COR-L47 (cell line): ENCODE measurements around the gene USP19.
A peak's percentile ranks its signal among the peaks of the same experiment; 100 is the strongest.

Source experiments
- DNase-seq: peaks from one replicate; lab custom pipeline; 2025; lab: John Stamatoyannopoulos, UW

The USP19 gene, protein sequence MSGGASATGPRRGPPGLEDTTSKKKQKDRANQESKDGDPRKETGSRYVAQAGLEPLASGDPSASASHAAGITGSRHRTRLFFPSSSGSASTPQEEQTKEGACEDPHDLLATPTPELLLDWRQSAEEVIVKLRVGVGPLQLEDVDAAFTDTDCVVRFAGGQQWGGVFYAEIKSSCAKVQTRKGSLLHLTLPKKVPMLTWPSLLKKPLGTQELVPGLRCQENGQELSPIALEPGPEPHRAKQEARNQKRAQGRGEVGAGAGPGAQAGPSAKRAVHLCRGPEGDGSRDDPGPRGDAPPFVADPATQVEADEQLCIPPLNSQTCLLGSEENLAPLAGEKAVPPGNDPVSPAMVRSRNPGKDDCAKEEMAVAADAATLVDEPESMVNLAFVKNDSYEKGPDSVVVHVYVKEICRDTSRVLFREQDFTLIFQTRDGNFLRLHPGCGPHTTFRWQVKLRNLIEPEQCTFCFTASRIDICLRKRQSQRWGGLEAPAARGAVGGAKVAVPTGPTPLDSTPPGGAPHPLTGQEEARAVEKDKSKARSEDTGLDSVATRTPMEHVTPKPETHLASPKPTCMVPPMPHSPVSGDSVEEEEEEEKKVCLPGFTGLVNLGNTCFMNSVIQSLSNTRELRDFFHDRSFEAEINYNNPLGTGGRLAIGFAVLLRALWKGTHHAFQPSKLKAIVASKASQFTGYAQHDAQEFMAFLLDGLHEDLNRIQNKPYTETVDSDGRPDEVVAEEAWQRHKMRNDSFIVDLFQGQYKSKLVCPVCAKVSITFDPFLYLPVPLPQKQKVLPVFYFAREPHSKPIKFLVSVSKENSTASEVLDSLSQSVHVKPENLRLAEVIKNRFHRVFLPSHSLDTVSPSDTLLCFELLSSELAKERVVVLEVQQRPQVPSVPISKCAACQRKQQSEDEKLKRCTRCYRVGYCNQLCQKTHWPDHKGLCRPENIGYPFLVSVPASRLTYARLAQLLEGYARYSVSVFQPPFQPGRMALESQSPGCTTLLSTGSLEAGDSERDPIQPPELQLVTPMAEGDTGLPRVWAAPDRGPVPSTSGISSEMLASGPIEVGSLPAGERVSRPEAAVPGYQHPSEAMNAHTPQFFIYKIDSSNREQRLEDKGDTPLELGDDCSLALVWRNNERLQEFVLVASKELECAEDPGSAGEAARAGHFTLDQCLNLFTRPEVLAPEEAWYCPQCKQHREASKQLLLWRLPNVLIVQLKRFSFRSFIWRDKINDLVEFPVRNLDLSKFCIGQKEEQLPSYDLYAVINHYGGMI (N-terminal part only)

DNA sequence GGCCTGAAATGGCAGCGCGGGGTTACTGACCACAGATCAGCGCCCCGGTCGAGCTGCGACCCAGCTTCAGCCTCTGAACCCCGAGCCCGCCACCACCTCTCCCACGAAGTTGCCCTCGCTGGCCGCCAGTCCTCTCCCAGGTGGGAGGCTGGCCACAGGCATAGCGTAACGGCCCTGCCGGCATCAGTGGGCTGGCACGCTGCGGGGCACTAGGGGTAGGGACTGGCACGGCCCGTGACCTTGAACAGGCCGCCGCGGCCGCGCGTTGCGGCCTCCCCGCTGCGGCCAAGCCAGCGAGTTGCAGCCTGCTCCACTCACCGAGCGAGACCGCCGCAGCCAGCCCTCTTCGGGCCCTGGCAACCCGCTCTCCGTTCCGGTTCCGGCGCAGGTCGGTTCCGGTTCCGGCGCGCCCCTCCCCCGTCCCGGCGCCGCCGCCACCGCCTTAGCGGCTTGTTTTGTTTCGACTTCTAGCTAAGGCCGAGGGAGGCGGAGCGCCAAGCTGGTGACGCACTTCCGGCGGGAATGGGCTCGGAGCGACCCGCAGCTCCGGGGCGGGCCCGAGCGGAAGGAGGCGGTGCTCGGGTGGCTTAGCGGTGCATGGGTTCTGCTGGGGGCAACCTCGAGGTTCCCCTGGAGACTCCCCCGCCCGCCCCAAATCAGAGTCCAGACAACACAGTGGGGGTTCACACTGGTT, at the start of gene USP19:
TSS of gene USP19 (minus strand) at position 386 of the 694 bp plus-strand sequence. CDS start 1,678 bp downstream, outside the sequence.
- DNase-seq = peak; percentile 77

DNA sequence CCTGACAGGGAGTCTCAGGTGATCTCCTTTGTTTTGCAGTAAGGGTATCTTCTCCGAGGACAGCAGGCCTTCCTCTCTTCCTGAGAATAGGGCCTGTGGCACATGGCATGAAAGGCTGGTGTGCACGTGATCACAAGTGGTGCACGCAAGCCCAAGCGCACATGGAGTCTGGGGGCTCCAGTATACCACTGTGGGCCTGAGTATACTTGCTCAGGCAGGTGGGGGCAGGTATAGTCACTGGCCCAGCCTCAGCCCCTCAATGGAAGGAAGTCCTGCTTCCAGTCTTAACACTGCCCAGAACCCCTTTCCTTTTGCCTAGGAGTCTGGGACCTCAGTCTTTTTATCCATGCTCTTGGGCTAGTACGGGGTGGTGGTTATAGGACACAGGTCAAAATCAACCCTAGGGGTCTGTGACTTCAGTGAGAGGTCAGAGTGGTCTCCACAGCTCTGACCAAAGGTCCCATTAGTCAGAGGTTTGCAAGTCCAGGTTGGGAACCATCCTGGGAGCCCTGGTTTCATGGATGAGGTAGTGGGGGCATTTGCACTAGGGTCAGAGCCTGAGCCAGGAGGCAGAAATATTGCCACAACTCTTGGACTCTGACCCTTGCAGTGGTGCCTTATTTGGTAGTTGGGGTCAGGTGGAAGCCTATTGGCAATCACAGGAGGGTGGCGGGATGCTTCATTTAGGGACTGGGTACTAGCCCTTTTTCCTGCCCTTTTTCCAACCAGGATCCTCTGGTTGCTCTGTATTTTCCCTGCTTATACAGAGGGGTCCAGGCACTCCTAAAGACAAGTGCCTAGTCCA, 46.3 kb upstream of the USP19 start:
- DNase-seq = no peak

DNA sequence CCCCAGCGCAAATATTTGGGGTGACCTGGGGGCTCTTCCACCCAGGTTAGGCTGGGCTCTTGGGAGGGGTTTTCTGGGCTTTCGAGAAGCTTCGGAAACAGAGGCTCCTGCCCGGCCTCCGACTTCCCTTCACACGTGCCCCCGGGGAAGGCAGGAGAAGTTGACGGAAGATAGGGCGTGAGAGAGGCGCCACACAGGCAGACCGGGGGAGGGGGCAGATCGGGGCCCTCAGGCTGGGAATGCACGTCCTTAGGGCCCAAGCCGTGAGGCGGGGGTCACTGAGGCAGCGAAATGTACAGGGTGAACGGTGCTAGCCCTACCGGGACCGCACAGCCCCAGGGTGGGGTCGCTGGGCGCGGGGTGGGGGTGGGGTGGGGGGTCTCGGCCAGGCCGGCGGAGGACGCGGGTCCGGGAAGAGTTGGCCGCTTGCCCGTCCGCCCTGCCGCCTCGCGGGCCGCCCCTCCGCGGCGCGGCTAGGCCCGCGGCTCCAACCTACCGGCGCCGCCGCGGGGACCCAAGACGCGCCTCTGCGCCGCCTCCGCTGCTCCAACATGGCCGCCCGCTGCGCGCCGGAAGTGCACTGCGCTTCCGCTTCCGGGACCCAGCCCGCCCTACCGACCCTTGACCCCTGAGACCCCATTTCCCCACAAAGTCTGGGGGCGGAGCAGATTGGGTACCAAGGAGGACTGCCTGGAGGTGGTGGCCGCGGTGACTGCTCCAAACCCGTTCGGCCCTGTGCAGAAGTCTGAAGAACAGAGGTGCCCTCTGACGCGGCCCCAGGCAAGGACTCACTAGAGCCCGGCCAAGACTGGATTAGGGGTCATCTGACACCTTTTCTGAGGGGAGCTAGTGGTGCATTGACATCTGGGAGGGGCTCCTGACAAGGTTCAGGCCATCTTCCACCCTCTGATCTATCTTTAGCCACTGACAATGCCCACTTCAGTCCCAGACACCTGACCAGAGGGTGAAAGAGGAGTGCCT, 45.4 kb upstream of the USP19 start, which contains the start of gene CCDC71:
TSS of gene CCDC71 (minus strand) at position 561 of the 981 bp plus-strand sequence. CDS start 2,123 bp downstream, outside the sequence.
- peak; percentile 58 for DNase-seq

DNA sequence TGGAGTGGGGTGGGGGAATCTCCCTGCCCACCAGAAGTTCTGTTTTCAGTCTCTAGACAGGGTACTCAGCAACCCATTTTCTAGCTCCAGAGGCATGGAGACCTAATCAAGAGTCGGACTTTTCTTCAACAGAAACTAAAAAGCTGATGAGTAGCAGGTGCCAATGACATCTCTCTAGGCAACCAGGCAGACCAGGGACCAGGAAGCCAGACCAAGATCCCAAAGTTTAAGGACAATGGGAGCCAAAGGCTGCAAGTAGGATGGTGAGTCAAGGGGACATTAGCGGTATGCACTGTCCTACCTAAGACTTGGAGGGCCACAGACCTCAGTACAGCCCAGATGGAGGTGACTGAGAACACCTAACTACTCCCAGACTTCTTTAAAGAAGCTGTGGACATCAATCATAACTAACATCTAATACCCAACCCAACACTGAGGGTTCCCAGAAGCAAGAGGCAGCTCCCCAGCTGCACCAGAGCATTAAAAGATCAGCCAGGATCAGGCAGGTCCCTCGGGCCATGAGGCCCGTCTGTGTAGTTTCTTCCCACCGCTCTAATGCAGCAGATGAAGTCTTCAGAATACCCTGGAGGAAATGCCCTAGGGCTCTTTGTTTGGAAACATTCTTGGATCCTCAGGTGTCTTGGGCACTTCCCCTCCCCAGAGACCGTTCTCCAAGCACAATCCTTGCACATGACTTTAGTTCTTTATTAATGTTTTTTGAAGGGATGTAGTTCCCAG, 44.5 kb upstream of the USP19 start:
- no peak for DNase-seq

DNA sequence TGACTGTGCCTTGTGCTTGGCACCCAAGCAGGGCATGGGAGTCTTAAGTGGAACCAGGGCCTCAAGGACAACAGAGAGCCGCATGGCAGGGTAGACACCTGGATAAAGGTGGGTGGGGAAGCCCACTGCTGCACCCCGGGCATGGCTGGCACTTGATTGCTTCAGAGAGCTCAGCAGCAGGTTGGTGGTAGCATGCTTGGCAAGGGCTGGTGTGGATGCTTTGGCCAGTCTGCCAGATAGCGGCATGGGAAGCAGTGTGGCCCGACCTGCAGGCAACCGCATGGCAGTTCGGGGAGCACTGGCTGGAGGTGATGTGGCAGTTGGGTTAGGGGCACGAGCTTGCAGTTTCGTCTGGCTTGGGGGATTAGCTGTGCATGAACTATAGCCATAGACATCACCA, 43.0 kb upstream of the USP19 start:
- DNase-seq = no peak

DNA sequence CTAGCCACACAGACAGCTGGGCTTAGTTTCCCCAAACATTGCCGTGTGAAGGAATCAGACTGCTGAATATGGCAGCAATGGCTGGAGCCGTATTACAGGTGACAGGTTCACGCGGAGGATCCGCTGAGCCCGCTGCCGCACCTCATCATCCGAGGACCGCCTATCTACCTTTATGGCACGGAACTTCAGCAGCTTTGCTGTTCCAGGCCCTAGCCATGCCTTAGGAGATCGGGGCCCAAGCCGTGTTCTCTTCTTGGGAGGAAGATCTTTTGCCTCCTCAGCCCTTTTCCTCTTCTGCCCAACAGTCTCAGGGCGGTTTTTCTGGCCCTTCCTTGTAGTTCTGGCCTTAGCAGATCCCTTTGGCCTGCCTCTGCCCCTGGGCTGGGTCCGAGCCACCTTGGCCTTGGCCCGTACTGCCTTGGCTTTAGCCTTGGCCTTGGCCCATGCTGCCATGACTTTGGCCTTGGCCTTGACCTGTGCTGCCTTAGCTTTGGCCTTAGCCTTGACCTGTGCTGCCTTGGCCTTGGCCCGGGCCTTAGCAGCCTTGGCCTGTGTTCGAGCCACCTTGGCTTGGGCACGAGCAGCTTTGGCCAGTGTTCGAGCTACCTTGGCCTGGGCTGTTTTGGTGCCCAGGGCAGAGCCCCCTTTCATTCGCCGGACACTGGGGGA, 42.3 kb upstream of the USP19 start:
- no peak for DNase-seq

DNA sequence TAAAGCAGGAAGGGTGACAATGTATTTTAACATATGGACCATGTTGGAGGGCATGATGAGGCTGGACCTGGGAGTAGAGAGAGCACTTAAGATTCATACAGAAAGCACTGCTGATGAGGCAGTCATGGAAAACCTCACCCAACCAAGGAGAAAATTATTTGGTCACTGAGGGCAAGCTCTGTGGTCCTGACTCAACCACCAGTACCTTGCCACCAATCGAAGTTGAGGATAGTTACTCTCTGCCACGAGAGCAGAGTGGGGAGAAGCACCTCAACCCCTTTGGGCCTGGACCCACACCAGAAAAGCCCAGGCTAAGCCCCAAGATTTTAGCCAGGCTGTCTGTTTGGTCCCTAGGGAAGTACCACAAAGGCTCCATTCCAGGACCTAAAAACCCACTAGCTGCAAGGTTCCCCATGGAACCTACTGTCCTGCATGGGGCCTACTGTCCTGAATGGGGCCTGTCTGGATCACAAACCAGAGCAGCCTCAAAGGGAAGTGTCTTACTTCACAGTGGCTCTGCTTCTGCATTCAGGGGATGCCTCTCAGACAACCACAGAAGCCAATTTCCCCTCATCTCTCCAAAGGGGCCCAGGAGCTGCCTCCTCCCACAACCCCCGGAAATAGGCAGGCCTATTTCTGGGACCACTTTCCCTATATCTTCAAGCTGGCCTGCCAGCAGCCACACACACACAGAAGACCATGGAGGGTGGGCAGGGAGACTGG, 41.3 kb upstream of the USP19 start:
- no peak for DNase-seq

DNA sequence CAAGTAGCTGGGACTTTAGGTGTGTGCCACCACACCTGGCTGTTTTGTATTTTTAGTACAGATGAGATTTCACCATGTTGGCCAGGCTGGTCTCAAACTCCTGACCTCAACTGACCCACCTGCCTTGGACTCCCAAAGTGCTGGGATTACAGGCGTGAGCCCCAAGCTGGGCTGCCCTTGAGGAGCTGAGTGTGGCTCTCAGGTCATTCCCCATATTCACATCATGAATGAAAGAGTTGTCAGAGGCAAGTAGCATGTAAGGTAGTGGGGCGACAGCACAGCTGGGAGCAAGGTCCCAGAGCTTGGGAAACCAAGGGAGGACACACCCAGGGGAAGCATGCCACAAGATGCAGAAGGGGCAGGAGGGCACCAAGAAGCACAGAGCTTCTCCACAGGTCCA, 40.6 kb upstream of the USP19 start:
- DNase-seq = no peak

DNA sequence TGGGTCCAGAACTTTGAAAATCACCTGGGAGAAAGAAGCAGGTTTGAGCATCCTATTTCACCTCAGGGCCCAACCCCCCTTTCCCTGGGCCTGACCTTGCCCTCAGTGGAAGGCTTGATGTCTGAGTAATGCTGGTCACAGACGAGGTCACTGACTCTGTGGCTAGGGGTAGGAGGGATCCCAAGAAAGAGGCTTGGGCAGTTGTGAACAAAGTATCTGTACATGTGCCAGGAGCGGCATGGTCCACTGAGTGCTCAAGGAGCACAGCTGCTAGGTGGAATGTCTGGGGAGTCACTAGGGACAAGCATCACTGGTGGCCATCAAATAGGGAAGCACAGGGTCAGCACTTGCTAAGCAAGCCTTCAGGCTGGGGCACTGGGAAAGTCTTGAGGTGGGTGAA, 38.2 kb upstream of the USP19 start:
- no peak for DNase-seq

DNA sequence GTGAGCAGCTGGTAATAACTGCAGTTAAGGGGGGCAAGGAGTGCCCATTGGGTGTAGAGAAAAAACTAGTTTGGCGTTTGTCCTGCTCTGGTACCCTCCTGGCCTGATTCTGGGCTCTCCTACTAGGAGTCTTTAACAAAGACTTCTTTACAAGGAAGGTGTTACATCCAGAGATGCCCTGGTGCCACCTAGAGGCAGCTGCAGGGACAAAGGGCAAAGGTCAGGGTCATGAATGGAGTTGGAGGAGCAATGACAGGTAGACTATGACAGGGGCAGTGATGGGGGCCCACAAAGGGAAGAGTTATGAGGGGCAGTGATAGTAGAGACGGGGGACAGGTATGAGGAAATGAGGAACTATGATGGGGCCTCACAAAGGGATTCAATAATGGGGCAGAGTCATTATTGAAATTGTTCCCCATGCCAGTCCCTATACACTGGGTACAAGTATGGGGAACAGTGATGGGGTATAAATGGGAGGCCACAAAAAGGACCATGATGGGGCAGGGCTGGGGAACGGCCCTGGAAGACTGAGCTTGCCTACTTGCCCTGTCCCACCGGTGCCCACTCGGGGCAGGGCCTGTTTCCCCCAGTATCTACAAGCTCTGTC, 37.6 kb upstream of the USP19 start:
- DNase-seq = no peak

DNA sequence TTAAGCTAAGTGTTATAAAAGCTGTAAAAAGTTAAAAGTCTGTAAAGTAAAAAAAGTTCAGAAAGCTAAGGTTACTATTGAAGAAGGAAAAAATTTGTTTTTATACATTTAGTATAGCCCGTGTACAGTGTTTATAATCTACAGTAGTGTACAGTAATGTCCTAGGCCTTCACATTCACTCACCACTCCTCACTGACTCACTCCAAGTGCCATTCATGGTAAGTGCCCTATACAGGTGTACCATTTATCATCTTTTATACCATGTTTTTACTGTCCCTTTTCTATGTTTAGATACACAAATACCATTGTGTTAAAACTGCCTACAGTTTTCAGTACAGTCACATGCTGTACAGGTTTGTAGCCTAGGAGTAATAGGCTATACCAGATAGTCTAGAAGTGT, 36.7 kb upstream of the USP19 start:
- no peak for DNase-seq

DNA sequence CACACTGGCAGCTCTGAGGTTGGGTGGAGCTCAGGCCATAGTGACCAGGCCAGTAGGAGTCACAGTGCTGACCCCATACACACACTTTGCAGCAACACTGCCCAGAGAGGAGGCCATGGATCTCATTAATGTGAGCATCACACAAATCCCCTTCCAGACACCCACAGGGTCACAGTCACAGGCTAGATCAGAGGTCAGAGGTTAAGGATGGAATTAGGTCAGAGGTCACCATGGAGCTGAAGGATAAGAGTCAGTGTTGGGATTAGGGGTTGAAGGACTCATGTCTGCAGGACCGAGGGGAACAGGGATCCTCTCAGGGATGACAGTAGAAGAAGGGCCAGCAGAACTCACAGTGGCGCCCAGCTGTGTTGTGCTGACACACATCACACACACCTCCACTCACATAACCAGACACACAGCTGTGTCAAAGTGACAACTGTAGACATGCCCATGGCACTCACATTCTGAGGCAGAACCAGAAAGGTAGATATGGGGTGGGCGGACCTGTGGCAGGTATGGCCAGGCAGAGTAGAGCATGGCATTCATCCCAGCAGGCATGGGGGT, 32.8 kb upstream of the USP19 start:
- DNase-seq = no peak

DNA sequence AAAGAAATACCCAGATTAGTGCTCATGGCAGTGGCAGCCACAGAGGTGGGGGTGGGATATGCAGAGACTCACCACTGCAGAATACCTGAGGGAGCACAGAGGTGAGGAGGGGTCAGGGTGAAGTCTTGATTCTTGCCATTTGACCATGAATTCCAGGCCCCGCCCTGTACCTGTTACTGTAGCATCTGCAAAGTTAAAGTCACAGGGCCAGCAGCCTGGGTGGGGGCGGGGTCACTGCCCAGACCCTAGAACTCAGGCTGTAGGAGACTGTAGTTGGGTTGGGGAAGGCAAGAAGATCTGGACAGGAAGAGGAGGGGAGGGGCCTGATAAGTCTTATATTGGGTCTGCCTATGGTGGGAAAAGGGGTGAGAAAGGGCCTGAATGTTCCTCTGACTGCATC, 31.0 kb upstream of the USP19 start:
- DNase-seq = no peak

DNA sequence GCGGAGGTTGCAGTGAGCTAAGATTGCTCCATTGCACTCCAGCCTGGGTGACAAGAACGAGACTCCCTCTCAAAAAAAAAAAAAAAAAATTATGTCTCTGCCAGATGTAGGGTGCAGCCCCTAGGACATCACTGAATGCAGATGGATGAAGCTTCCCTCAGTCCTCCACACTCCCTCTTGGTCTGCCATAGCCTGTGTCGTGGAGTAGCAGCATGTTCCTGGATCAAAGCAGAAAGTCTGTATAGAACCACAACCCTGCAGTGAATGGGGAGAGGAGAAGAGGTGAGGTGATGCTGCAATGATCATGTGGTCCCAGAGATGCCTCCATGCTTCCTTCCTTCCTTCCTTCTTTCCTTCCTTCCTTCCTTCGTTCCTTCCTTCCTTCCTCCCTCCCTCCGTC, 27.5 kb upstream of the USP19 start:
- DNase-seq = no peak

DNA sequence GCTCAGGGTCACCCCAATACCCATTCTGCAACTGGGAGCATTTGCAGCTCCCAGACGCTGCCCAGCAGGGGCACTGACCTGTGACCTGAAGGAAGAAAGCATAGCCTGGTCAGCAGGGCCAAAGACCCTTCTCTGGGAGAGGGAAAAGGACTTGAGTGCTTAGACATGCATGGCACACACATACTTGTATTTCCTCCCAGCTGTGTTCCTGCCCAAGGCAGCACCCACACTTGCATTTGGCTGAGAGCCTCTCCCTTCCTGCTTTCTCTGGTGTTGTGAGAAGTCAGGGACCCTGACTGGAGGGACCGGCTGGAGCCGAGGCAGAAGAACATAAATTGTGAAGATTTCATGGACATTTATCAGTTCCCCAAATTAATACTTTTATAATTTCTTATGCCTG, 19.5 kb upstream of the USP19 start:
- DNase-seq = no peak

DNA sequence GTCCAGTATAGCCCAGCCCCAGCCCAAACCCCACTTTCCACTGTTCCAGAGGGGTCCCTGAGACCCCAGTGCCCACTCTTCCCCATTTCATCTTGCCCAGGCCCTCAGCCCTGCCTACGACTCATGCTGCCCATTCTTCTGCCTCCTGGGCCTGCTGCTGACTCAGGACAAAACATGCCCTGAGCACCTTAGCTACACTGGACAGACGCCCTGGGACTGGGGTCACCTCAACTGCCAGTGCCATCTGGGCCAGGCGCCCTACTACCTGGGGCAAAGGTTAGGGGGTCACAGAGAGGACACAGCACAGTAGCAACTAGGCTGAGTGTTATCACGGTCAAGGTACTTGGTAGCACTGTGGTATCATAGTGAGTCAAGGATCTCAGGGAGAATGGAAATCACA, 14.9 kb upstream of the USP19 start:
- no peak for DNase-seq
